Esophagus squamous epithelium (tissue), 5 donors: ENCODE results near the gene L3MBTL3. TPM values are rescaled to one million over a fixed set of nuclear protein-coding genes. Genes with fewer than 3 reads are reported as not detected.
A peak's percentile ranks its signal among the peaks of the same experiment; 100 is the strongest.

Experiments
- DNase-seq: peaks from one replicate; lab custom pipeline; 2025; lab: John Stamatoyannopoulos, UW
- H3K27ac ChIP-seq, 4 donors: fragments of 200-600 bp; sonication (generic); one replicate each; pipeline ENCODE4 v1.5.1; 2016 to 2019; ENCODE audit warnings: mild to moderate bottlenecking in 1 of 4
- H3K27me3 ChIP-seq, 4 donors: fragments of 200-600 bp; sonication (generic); 1 replicate in 3 of 4; 2 replicates in 1 of 4; pipeline versions ENCODE4 v1.5.1 to v1.6.0; 2017 to 2021; ENCODE audit warnings: antibody characterized with exemption in 1 of 4
- H3K36me3 ChIP-seq, 3 donors: fragments of 200-600 bp; sonication (generic); one replicate each; pipeline ENCODE4 v1.5.1; 2016 to 2019
- H3K4me1 ChIP-seq, 3 donors: fragments of 200-600 bp; sonication (generic); one replicate each; pipeline ENCODE4 v1.5.1; 2017 to 2019
- H3K4me3 ChIP-seq, 4 donors: fragments of 200-600 bp; sonication (generic); 1 replicate in 3 of 4; 2 replicates in 1 of 4; pipeline ENCODE4 v1.5.1; 2016 to 2019; ENCODE audit warnings: mild to moderate bottlenecking in 2 of 4, moderate library complexity in 1 of 4
- H3K9me3 ChIP-seq, 3 donors: fragments of 200-600 bp; sonication (generic); one replicate each; pipeline ENCODE4 v1.5.1; 2016 to 2019
- CTCF ChIP-seq, 6 experiments: fragments of 450-650 bp in 4 of 6; fragments of 200-600 bp in 2 of 6; sonication (generic) in 2 of 6; IDR thresholded peaks; one replicate each; pipeline ENCODE4 v1.5.1; 2016 to 2019; ENCODE audit warnings: antibody characterized with exemption in 6 of 6, mild to moderate bottlenecking in 4 of 6, moderate library complexity in 4 of 6
- POLR2A ChIP-seq, 4 donors: fragments of 450-650 bp; IDR thresholded peaks; one replicate each; pipeline ENCODE4 v1.6.1; 2017; ENCODE audit warnings: antibody characterized with exemption in 4 of 4, mild to moderate bottlenecking in 4 of 4, moderate library complexity in 3 of 4
- WGBS, 2 donors: methylation state at CpG; one replicate each; pipeline ENCODE4 v1.1.5; 2018; 5-methylcytosine and 5-hydroxymethylcytosine counted together
- intact Hi-C: fragments of 100-400 bp; cut with DNase I; formaldehyde crosslinking; loops from one replicate; pipeline ENCODE4 v1.15.0; 2022
- total RNA-seq, 4 donors: library from RNA; depleted of rRNA; stranded (reverse); fragments of >200 nt; gene quantifications; one replicate each; pipeline ENCODE4 v1.1.0, GENCODE V29; 2016
- donor health status: DM: yes; HTN: yes; CAD: no.

Gene L3MBTL3
- total RNA-seq, result 1 to 10 TPM; 1.2 to 5.3 (median 3.3) TPM

DNA sequence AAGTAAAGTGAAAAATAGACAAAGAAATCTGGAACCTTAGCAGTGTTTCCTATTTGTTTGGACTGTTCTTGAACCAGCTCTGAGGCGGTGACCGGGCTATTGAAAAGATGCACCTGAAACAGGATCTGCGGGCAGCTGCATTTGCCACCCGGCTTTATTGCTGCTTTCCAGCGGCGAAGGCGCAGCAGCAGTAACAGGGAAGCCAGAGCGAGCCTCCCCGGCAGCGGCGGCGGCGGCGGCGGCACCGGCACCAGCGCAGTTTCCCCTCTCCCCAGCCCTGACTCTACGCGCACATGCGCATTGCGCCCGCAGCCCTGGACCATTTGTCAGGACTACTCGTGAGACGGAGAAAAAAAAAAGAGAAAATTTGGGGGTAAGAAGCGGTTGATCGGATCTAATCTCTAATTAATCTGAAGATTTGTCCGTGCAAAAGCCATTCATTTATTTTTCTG lies at the start of gene L3MBTL3:
TSS of gene L3MBTL3 (plus strand) at position 290 of the 452 bp plus-strand sequence. CDS start 24,119 bp downstream, outside the sequence.
- H3K9me3 ChIP-seq, result no peaks in the 10 kb centered on the region
- no peaks in the 10 kb centered on the region for H3K27me3 ChIP-seq
- peak within 1 kb of the TSS; percentile 62 to 92 (median 87) for H3K4me3 ChIP-seq
- peak; percentile 43 for DNase-seq
- intact Hi-C loops, result loop anchor here (10.0 kb wide), 1 partner anchor 424 kb away; no protein-coding TSS in a partner anchor
- peak within 1 kb of the TSS; percentile 71 to 89 (median 84) for H3K27ac ChIP-seq
- 0 to 2% methylated on average over 17 to 18 of the region's 27 CpGs for WGBS, 2 donors
- TF ChIP-seq POLR2A (IDR thresholded peaks at IDR 0.05), result peak in 1 of 4 donors; percentile 35
- peak in 2 of 6 experiments; percentile 5 to 20 for TF ChIP-seq CTCF (IDR thresholded peaks at IDR 0.05)
- peaks cover 0 to 7% (median 0%) of the 10 kb centered on the region in 3 donors for H3K4me1 ChIP-seq
- no peaks in the 10 kb centered on the region for H3K36me3 ChIP-seq

- Histone ChIP-seq H3K27ac (no peak overlapping the region), H3K4me3 (no peak overlapping the region), H3K9me3 (peaks cover 0 to 6% (median 0%) of the 10 kb centered on the region in 3 donors), H3K36me3 (no peaks in the 10 kb centered on the region), H3K4me1 (no peaks in the 10 kb centered on the region), H3K27me3 (peaks cover 0 to 5% (median 0%) of the 10 kb centered on the region in 4 donors)
- no peak for DNase-seq
- intact Hi-C loops, result no loop called here
- no peak for TF ChIP-seq POLR2A (IDR thresholded peaks at IDR 0.05)
- 74 to 91% methylated on average over 2 of the region's 2 CpGs for WGBS, 2 donors
These were observed 49.3 kb upstream of the L3MBTL3 start for GRCh38 chr6:129969064-129969463.

GRCh38 chr6:129976110-129976509 lies 42.3 kb upstream of the L3MBTL3 start:
- intact Hi-C loops, result no loop called here
- Histone ChIP-seq H3K27ac (no peak overlapping the region), H3K4me1 (no peaks in the 10 kb centered on the region), H3K4me3 (no peak overlapping the region), H3K9me3 (peaks cover 0 to 13% (median 6%) of the 10 kb centered on the region in 3 donors), H3K36me3 (no peaks in the 10 kb centered on the region), H3K27me3 (peaks cover 0 to 5% (median 0%) of the 10 kb centered on the region in 4 donors)
- TF ChIP-seq POLR2A (IDR thresholded peaks at IDR 0.05) (no peak), CTCF (IDR thresholded peaks at IDR 0.05) (no peak)
- no peak for DNase-seq
- WGBS, 2 donors, result 84 to 87% methylated on average over 4 of the region's 4 CpGs

GRCh38 chr6:129978148-129978916 lies 40.0 kb upstream of the L3MBTL3 start:
- TF ChIP-seq CTCF (IDR thresholded peaks at IDR 0.05) (no peak), POLR2A (IDR thresholded peaks at IDR 0.05) (no peak)
- intact Hi-C loops, result no loop called here
- Histone ChIP-seq H3K4me3 (no peak overlapping the region), H3K9me3 (peaks cover 0 to 13% (median 6%) of the 10 kb centered on the region in 3 donors), H3K4me1 (no peaks in the 10 kb centered on the region), H3K36me3 (no peaks in the 10 kb centered on the region), H3K27ac (no peak overlapping the region), H3K27me3 (no peaks in the 10 kb centered on the region)
- 90% methylated on average over 5 to 6 of the region's 6 CpGs for WGBS, 2 donors
- no peak for DNase-seq

- Histone ChIP-seq H3K4me3 (no peak overlapping the region), H3K36me3 (no peaks in the 10 kb centered on the region), H3K4me1 (no peaks in the 10 kb centered on the region), H3K27ac (no peak overlapping the region), H3K27me3 (no peaks in the 10 kb centered on the region), H3K9me3 (peaks cover 0 to 13% (median 6%) of the 10 kb centered on the region in 3 donors)
- no peak for DNase-seq
- intact Hi-C loops, result no loop called here
- WGBS, 2 donors, result 31 to 89% methylated on average over 1 of the region's 1 CpG
- TF ChIP-seq CTCF (IDR thresholded peaks at IDR 0.05), result no peak
- TF ChIP-seq POLR2A (IDR thresholded peaks at IDR 0.05), result no peak
These were observed 37.6 kb upstream of the L3MBTL3 start for GRCh38 chr6:129980821-129981220.
